ENCODE data around the gene WLS.

WLS gene

GRCh38 chr1:68128157-68128556 is 104.2 kb downstream of the WLS start:
- DNase-seq: peak; percentile 12

- no peak for DNase-seq
Observed at GRCh38 chr1:68121536-68121935, 110.8 kb downstream of the WLS start.

DNA sequence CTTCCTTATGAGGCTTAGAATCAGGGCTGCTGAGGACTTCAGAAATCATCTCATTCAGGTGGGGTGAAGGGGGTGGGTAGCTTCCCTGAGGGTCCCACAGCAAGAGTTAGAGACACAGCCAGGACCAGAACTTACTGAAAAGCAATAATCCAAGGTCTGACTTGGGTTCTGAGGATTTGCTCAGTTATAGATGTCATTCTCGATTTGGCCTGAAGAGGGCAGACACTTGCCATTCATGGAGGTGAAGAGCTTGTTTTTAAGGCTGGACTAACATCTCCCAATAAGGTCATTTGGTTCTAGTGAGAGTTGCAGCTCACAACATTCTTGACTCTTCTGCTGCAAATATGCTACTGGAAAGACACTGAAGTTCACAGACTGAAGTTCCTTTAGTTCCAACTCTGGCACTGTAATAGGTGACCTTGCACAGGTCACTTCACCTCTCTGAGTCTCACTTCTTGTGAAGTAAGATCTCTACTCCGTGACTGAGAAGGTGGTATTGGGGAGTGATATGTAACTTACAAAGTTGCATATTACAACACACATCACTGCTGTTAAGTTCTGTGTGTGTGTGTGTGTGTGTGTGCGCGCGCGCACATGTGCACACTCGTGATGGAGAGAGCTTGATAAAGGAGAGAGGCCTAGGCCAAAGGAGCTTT is 112.1 kb downstream of the WLS start:
- DNase-seq: peak; percentile 78

DNA sequence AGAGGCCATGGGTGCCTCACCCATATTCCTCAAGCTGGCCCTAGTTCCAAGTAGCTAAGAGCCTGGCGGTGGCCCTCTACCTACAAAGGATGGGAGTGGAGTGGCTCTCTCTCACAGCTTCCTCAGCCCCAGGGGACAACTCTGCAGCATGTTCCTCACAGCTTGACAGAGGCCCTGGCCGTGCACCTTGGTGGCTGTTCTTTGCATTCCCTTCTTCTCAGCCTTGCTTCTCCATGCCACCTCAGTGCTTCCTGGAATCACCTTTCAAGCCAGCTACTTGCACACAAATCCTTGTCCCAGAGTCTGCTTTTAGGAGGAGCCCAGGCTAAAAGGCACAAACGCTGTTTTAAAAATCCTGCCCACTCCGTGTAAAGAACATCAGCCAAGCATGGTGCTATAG is 112.9 kb downstream of the WLS start:
- DNase-seq: no peak

DNA sequence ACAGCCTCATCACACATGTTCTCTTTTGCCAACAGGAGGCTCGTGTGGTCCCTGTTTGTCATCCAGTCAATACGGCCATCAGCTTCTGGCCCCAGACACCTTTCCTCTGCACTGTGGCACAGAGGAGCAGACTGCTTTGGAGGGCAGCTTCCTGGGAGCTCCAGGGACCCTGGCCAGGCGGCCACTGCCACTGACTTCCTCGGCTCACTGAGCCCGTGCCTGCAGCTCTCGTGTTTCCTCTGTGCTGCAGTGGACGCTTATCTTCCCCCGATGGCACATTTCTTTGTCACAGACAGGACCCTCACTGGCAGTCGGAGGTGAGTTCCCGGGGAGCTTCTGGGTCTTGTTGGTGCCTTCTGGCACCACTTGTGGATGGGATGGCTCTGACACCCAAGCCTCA is 114.9 kb downstream of the WLS start:
- no peak for DNase-seq

DNA sequence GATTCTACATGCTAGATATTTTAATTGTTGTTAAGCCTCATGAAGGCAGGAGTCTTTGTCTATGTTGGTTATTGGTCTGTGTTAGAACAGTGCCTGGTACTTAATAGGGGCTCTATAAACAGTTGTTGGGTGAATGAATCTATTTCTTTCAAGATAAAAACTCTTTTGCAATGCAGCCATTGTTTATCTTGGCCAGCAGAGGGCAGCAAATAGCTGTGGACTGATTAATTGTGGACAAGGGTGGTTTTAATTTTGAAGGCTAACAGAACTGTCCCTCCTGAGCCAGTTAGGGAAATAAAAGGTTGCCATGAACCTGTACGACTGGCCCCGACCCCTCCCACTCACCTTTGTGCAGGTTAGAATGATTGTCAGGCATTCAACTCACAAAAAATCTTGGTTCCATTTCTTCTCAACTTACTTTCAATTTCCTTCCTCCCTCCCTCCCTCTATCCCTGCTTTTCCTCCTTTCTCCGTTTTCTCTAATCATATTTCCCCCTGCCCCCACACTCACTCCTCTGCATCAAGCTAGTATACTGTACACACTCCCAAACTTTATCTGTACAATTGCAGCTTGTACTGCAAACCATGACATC is 115.6 kb downstream of the WLS start:
- peak; percentile 71 for DNase-seq

- no peak for DNase-seq
Observed at GRCh38 chr1:68115308-68115707, 117.0 kb downstream of the WLS start.

DNA sequence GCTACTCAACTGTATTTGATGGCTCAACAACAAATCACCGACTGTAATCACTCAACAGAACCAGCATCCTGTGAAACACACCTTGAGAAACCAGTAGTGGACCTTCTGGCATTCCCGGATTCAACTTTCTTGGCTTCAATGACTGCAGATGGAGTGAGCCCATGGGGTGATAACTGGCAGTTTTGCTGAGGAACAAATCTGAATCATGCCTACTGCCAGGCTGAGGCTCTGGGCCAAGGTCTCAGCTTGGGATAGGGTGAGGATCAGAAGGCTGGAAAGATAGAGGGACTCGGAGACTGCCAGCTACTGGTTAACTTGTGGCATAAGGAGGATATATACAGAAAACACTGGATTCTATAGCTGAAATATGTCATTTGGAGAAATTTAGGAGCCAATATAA is 118.4 kb downstream of the WLS start:
- DNase-seq: no peak

GRCh38 chr1:68112835-68113243 is 119.5 kb downstream of the WLS start:
- no peak for DNase-seq

- peak; percentile 58 for DNase-seq
Observed at GRCh38 chr1:68111519-68112436, 120.5 kb downstream of the WLS start.

DNA sequence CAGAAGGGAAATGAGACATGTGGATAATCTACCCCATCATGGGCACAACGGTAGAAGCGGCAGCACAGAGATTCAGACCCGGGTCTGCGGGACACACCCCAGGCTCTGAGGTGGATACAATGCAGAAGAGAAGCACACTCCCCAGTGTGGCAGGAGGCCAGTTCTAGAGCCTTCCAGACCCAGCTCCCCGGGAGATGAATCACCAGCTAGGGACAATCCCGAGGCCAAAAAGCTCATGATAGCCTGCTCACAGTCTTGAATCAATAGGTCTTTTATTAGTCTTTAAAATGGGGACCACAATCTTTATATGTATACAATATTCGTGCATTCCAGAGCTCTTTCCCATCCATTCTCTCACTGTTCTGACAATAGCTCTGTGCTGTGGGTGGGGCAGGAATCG is 124.6 kb downstream of the WLS start:
- DNase-seq: no peak

DNA sequence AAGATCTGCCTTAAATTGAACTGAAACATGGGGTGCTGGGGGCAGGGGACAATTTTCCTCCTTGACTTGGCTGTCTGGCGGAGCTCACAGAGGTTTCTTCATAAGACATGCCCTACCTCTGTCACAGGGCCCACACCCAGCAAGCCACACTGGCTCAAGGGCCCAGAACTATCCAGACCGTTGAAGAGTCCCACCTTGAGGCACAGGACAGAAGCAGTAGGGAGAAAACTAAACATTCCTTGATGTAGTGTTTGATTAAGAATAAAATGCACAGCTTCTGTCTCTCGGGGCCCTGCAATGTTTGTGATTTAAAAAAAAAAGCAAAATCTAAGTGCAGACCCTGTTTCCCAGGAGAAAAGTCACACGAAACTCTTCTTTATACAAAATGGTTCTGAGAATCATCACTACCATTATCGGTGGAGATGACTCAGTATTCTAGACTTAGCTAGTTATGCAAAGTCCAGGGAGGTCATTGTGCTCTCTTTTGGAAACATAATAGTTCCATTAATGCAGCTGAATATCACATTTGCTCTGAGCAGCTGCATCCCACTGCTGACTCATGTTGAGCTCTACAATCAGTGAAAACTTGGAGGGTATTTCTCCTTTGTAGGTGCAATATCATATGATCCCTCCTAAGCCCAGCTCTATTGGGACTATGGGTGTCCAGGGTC is 128.3 kb downstream of the WLS start:
- no peak for DNase-seq

DNA sequence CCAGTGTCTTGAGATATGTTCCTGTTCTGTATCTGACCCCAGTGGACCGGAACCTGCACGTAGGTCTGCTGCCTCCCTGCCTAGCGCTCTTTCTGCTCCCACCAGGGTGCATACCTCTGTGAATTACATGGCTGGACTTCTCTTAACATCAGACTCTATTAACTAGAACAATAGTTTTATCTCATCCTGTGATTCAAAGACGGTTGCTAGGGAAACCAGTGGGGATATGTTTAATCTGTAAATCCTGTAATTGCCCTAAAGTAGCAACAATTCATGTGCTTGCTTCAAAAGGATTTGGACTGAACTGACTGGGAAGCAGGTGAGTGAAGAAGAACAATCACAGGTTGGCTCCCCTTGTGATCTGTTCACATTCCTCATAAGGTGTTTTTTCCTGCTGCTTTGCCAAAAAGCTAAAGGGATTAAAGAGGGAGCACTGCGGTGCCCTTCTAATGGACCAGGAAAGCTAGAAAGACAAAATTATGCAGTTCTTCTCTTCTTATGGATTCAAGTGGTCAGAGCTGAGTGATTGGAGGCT is 129.2 kb downstream of the WLS start:
- no peak for DNase-seq

GRCh38 chr1:68101829-68102228 is 130.5 kb downstream of the WLS start:
- DNase-seq: no peak

DNA sequence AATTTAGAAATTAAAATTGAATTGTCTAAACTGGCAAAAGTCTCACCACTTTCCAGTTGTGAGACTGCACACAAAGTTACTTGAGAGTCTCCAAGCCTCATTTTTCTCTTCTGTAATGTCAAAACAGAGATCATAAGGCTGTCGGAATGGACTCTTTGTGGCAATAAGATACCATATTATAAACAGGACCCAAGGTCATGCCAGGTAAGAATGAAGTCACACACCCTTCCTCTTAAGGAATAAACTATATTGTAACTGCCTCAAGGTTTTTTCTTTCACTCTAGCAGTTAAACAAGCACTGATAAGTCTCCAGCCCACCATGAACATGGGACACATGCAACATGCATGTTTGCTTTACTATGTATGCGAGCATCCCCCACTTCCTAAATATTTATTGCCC is 131.8 kb downstream of the WLS start:
- DNase-seq: no peak

DNA sequence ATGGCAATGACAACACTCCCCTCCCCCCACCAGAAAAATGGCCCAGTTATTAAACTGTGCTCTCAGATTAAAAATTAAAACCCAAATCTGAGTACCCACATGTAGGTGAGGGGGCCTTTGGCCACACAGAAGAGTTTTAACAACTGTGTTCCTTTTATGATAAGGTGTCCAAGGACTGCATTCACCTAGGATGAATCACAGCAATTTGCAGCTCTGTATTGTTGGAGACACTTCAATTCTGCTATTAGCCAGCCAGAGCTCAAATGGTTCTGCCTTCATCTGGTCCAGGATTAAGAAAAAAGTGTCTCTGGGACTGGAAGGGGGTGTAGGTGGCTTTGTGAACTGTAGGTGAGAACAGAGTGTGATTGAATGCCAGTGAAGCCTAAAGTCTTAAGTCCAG is 138.6 kb downstream of the WLS start:
- DNase-seq: no peak

GRCh38 chr1:68087184-68087583 is 145.1 kb downstream of the WLS start:
- DNase-seq: no peak

DNA sequence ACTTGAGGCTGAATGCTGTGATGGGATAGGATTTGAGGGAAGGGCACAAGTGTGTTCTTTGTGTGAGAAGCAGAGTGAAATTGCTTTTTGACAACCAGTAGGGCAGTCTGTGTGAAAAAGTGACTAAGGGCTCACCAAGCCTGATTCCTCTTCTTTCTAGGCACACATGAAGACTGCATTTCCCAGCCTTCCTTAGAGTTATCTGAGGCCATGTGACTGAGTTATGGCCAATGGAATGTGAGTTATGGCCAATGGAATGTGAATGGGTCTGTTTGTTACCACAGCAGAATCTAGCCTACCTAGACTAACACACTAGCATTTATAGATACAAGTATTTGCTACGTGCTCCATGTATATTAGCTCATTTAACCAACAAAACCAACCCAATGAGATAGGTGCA is 146.6 kb downstream of the WLS start:
- DNase-seq: no peak

DNA sequence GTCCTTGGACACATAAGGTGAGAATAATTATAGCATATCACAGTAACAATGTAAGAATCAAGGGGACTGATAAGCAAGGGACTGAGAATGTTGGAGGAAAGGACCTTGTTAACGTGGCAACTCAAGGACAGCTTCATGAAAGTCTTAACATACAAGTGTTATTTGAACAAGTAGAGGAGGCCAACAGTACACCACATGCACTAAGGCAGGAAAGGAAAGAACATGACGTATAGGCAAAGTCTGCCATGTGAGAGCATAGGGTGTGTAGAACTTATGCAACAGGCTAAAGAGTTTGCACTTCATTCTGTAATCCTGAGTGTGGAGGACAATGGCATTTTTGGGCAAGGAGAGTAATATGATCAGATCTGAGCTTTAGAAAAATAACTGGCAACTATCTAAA is 148.6 kb downstream of the WLS start:
- no peak for DNase-seq

- no peak for DNase-seq
Observed at GRCh38 chr1:68081775-68082283, 150.5 kb downstream of the WLS start.

- DNase-seq: no peak
Observed at GRCh38 chr1:68078647-68079046, 153.7 kb downstream of the WLS start.

Data from hematopoietic multipotent progenitor cell treated with erythropoietin and hydrocortisone succinate and interleukin-3 and kit ligand, for 4 days (in vitro differentiated cells).